Activated CD8-positive, alpha-beta T cell treated with anti-CD3 and anti-CD28 coated beads for 36 hours (primary cell): Measurements from ENCODE around the gene EIF5. TPM values are rescaled to one million over a fixed set of nuclear protein-coding genes. Genes with fewer than 3 reads are reported as not detected.

ENCODE experiments used
- ATAC-seq: fragments of 200-7000 bp; cut with Tn5 transposase; one replicate; pipeline ENCODE4 v1.10.0; 2021; ENCODE audit warnings: mild to moderate bottlenecking, moderate library complexity
- CTCF ChIA-PET: fragments of 350-600 bp; sonication (Branson Sonifier 250); formaldehyde crosslinking; loops from one replicate; lab custom pipeline; 2021; ENCODE audit warnings: antibody characterized with exemption; lab: Charles Lee
- POLR2A ChIA-PET: fragments of 350-600 bp; sonication (Branson Sonifier 250); formaldehyde crosslinking; loops from one replicate; lab custom pipeline; 2021; ENCODE audit warnings: antibody characterized with exemption; lab: Charles Lee
- DNase-seq: peaks from one replicate; pipeline ENCODE4 v3.0.0-alpha.2; 2020
- H3K27ac Mint-ChIP-seq: one replicate; pipeline ENCODE4 v1.8.0; 2021; ENCODE audit warnings: mild to moderate bottlenecking, mixed read lengths
- H3K27me3 Mint-ChIP-seq: one replicate; pipeline ENCODE4 v1.8.0; 2021; ENCODE audit warnings: mixed read lengths
- H3K36me3 Mint-ChIP-seq: one replicate; pipeline ENCODE4 v1.8.0; 2021; ENCODE audit warnings: low read depth, mixed read lengths
- H3K4me1 Mint-ChIP-seq: one replicate; pipeline ENCODE4 v1.8.0; 2021; ENCODE audit warnings: low read depth, mixed read lengths
- H3K4me3 Mint-ChIP-seq: one replicate; pipeline ENCODE4 v1.8.0; 2021; ENCODE audit warnings: mild to moderate bottlenecking, moderate library complexity, mixed read lengths
- H3K9me3 Mint-ChIP-seq: one replicate; pipeline ENCODE4 v1.8.0; 2021; ENCODE audit warnings: mixed read lengths
- CTCF ChIP-seq: fragments of 200-600 bp; IDR thresholded peaks from one replicate; pipeline ENCODE4 v1.8.0; 2022; ENCODE audit warnings: antibody characterized with exemption, mild to moderate bottlenecking
- intact Hi-C: fragments of 100-400 bp; cut with micrococcal nuclease; formaldehyde crosslinking; loops from one replicate; pipeline ENCODE4 v1.10.0; 2022
- total RNA-seq, 2 experiments: library from RNA; stranded (reverse); gene quantifications; one replicate each; pipeline ENCODE4 v1.2.3, GENCODE V29; 2021

Gene EIF5
- total RNA-seq, 2 experiments from 2014 or later = 202 to 207 TPM

GRCh38 chr14:103393676-103394626 is 59.9 kb downstream of the EIF5 start:
- POLR2A ChIA-PET = interaction anchor here (1.2 kb wide), 1 partner anchor 60 kb away, joined by 5 read pairs; the partner anchor contains the start of gene EIF5
- DNase-seq = no peak
- Mint-ChIP-seq H3K4me1 (peaks cover 65% of the 10 kb centered on the region), H3K27me3 (no peaks in the 10 kb centered on the region), H3K9me3 (no peaks in the 10 kb centered on the region), H3K4me3 (peak overlapping the region; percentile 13), H3K27ac (no peak overlapping the region), H3K36me3 (peaks cover 12% of the 10 kb centered on the region)
- CTCF ChIA-PET = interaction anchor here (0.6 to 5.3 kb wide), 18 partner anchors 9 to 1365 kb away, joined by 3 to 94 read pairs (median 4); partner anchors contain the start of genes EIF5 and MARK3
- ATAC-seq = peak; percentile 44
- peak; percentile 95 for TF ChIP-seq CTCF
- intact Hi-C loops = no loop called here

Other genes starting within 250 kb of the EIF5 start
- gene EXOC3L4, start 239.5 kb upstream of the EIF5 start, total RNA-seq = not detected
- 1 to 10 TPM; 1.1 to 1.2 TPM for gene TNFAIP2, start 210.8 kb upstream of the EIF5 start, total RNA-seq
- 10 to 100 TPM; 68.4 to 69.2 TPM for gene MARK3, start 51.2 kb downstream of the EIF5 start, total RNA-seq
- gene CKB, start 188.6 kb downstream of the EIF5 start, total RNA-seq = 1 to 10 TPM; 5.8 to 9.1 TPM
- gene TRMT61A, start 195.0 kb downstream of the EIF5 start, total RNA-seq = 1 to 10 TPM; 9.9 TPM
- 10 to 100 TPM; 28.8 to 29.6 TPM for gene BAG5, start 228.4 kb downstream of the EIF5 start, total RNA-seq
- 10 to 100 TPM; 40.3 to 45.6 TPM for gene COA8, start 228.7 kb downstream of the EIF5 start, total RNA-seq